Glomerular visceral epithelial cell (primary cell): ENCODE results near the gene KIAA0513.

Source experiments
- DNase-seq: peaks from one replicate; pipeline ENCODE4 v3.0.0-alpha.2; 2016; ENCODE audit errors: extremely low spot score

Gene KIAA0513

GRCh38 chr16:85134076-85134788 is 106.6 kb downstream of the KIAA0513 start:
- DNase-seq = no peak

GRCh38 chr16:85134789-85135142 is 107.2 kb downstream of the KIAA0513 start:
- DNase-seq = no peak

GRCh38 chr16:85136213-85136701 is 108.7 kb downstream of the KIAA0513 start:
- no peak for DNase-seq

- DNase-seq = no peak
Observed at GRCh38 chr16:85136702-85137322, 109.2 kb downstream of the KIAA0513 start.

- peak; percentile 42 for DNase-seq
Observed at GRCh38 chr16:85137323-85138072, 109.9 kb downstream of the KIAA0513 start.

GRCh38 chr16:85138073-85138824 is 110.7 kb downstream of the KIAA0513 start:
- DNase-seq = no peak

GRCh38 chr16:85138825-85139627 is 111.4 kb downstream of the KIAA0513 start:
- DNase-seq = no peak

GRCh38 chr16:85139881-85140339 is 112.3 kb downstream of the KIAA0513 start:
- DNase-seq = no peak

- DNase-seq = no peak
Observed at GRCh38 chr16:85140455-85141012, 112.9 kb downstream of the KIAA0513 start.

- DNase-seq = no peak
Observed at GRCh38 chr16:85141491-85142128, 114.0 kb downstream of the KIAA0513 start.

- DNase-seq = no peak
Observed at GRCh38 chr16:85142129-85142513, 114.5 kb downstream of the KIAA0513 start.

- no peak for DNase-seq
Observed at GRCh38 chr16:85142771-85143211, 115.2 kb downstream of the KIAA0513 start.
